Fibroblast of lung (primary cell): ENCODE measurements around the gene IFIT1B. TPM values are rescaled to one million over a fixed set of nuclear protein-coding genes. Genes with fewer than 3 reads are reported as not detected.

Experiments used
- DNase-seq, 2 donors: peaks; one replicate each; pipeline versions ENCODE4 v3.0.0 to v3.0.0-alpha.2; 2010; ENCODE audit warnings: low read depth in 2 of 2
- H2AFZ ChIP-seq: 2 replicates; pipeline ENCODE4 v1.5.1; 2012; ENCODE audit warnings: low read length, control low read depth, inconsistent platforms
- H3K27ac ChIP-seq: 2 replicates; pipeline ENCODE4 v1.5.1; 2011; ENCODE audit warnings: low read length, control low read depth; ENCODE audit not compliant: insufficient read depth
- H3K27me3 ChIP-seq: 2 replicates; pipeline ENCODE4 v1.5.1; 2011; ENCODE audit warnings: mild to moderate bottlenecking, low read length; ENCODE audit not compliant: control insufficient read depth, insufficient read depth
- H3K36me3 ChIP-seq: 2 replicates; pipeline ENCODE4 v1.5.1; 2011; ENCODE audit warnings: low read length; ENCODE audit not compliant: control insufficient read depth, insufficient read depth
- H3K4me1 ChIP-seq: 2 replicates; pipeline ENCODE4 v1.5.1; 2011; ENCODE audit warnings: low read length; ENCODE audit not compliant: control insufficient read depth, insufficient read depth; ENCODE audit errors: extremely low read depth
- H3K4me2 ChIP-seq: 2 replicates; pipeline ENCODE4 v1.5.1; 2011; ENCODE audit warnings: low read length, control low read depth; ENCODE audit not compliant: insufficient read depth; ENCODE audit errors: extremely low read depth
- H3K4me3 ChIP-seq, 4 experiments: fragments of 200-600 bp in 1 of 4; sonication (generic) in 1 of 4; replicated peaks in 1 of 4; 2 replicates each; pipeline ENCODE4 v1.5.1; 2011 to 2016; ENCODE audit warnings: low read length in 4 of 4, low read depth in 3 of 4, mild to moderate bottlenecking in 3 of 4, control low read depth in 2 of 4, inconsistent platforms in 1 of 4, mixed read lengths in 1 of 4; ENCODE audit not compliant: insufficient read depth in 1 of 4; ENCODE audit errors: control extremely low read depth in 1 of 4
- H3K79me2 ChIP-seq: 2 replicates; pipeline ENCODE4 v1.5.1; 2012; ENCODE audit warnings: mild to moderate bottlenecking, low read length, inconsistent platforms; ENCODE audit not compliant: control insufficient read depth, insufficient read depth
- H3K9ac ChIP-seq: 2 replicates; pipeline ENCODE4 v1.5.1; 2011; ENCODE audit warnings: mild to moderate bottlenecking, low read length, control low read depth; ENCODE audit not compliant: insufficient read depth
- H3K9me3 ChIP-seq: 2 replicates; pipeline ENCODE4 v1.5.1; 2012; ENCODE audit warnings: low read depth, low read length; ENCODE audit not compliant: control insufficient read depth, insufficient read depth
- H4K20me1 ChIP-seq: 2 replicates; pipeline ENCODE4 v1.5.1; 2011; ENCODE audit warnings: low read length; ENCODE audit not compliant: control insufficient read depth, insufficient read depth; ENCODE audit errors: extremely low read depth
- CTCF ChIP-seq, 2 donors: IDR thresholded peaks in 1 of 2; conservative IDR thresholded peaks in 1 of 2; 1 replicate in 1 of 2; 2 replicates in 1 of 2; pipeline ENCODE4 v1.5.1; 2011 to 2012; ENCODE audit warnings: low read length in 2 of 2, control low read depth in 1 of 2, inconsistent platforms in 1 of 2, low read depth in 1 of 2, mild to moderate bottlenecking in 1 of 2
- EZH2 ChIP-seq: IDR thresholded peaks from 2 replicates; pipeline ENCODE4 v1.5.1; 2012; ENCODE audit warnings: low read length, control low read depth, mild to moderate bottlenecking; ENCODE audit errors: missing control alignments
- polyA plus RNA-seq, 2 donors: library from polyadenylated mRNA; depleted of rRNA in 1 of 2; stranded (reverse) in 1 of 2; unstranded in 1 of 2; fragments of >200 nt; gene quantifications; 2 replicates each; pipeline ENCODE4 v1.2.1, GENCODE V29; 2011 to 2012; ENCODE audit warnings: missing spikeins in 1 of 2
- total RNA-seq: library from RNA; depleted of rRNA; stranded (reverse); fragments of >200 nt; gene quantifications from 2 replicates; pipeline ENCODE4 v1.2.1, GENCODE V29; 2014

The IFIT1B gene
- total and polyA plus RNA-seq, 2 donors (not counting 1 experiment from before 2014, with no cell fraction given) = under 0.01 TPM; not detected in 1

GRCh38 chr10:89431977-89432376 lies 54.1 kb downstream of the IFIT1B start:
- DNase-seq = peak; percentile 36 to 87
- Histone ChIP-seq H3K79me2 (no peaks in the 10 kb centered on the region), H4K20me1 (no peaks in the 10 kb centered on the region), H3K9me3 (no peaks in the 10 kb centered on the region), H3K4me3 (no peak overlapping the region), H3K4me1 (peaks cover 11% of the 10 kb centered on the region), H3K4me2 (no peak overlapping the region), H2AFZ (no peak overlapping the region), H3K27me3 (no peaks in the 10 kb centered on the region), H3K36me3 (no peaks in the 10 kb centered on the region), H3K27ac (no peak overlapping the region), H3K9ac (no peak overlapping the region)
- TF ChIP-seq EZH2 = no peak
- no peak for TF ChIP-seq CTCF (conservative IDR thresholded peaks at IDR 0.05 in 1 of 2, IDR thresholded peaks at IDR 0.05 in 1 of 2; ENCODE audit: low read depth in 1 of 2, low read length in 2 of 2)

Other genes starting within 250 kb of the IFIT1B start
- gene CH25H, start 170.7 kb upstream of the IFIT1B start, total RNA-seq = 8.2 and 17.7 TPM in 2 replicates
- gene CH25H, start 170.7 kb upstream of the IFIT1B start, polyA plus RNA-seq = 0.42 and 1.7 TPM in 2 replicates
- 47.8 and 72.3 TPM in 2 replicates for gene LIPA, start 126.3 kb upstream of the IFIT1B start, total RNA-seq
- 80.6 and 105 TPM in 2 replicates for gene LIPA, start 126.3 kb upstream of the IFIT1B start, polyA plus RNA-seq
- 11.6 and 21.6 TPM in 2 replicates for gene IFIT2, start 76.0 kb upstream of the IFIT1B start, total RNA-seq
- 5.4 and 12.1 TPM in 2 replicates for gene IFIT2, start 76.0 kb upstream of the IFIT1B start, polyA plus RNA-seq
- gene IFIT3, start 50.1 kb upstream of the IFIT1B start, total RNA-seq = 23.6 and 33.5 TPM in 2 replicates
- 30.5 and 62.9 TPM in 2 replicates for gene IFIT3, start 50.1 kb upstream of the IFIT1B start, polyA plus RNA-seq
- 21.8 and 25.8 TPM in 2 replicates for gene IFIT1, start 14.6 kb downstream of the IFIT1B start, total RNA-seq
- gene IFIT1, start 14.6 kb downstream of the IFIT1B start, polyA plus RNA-seq = 12.8 and 71.4 TPM in 2 replicates
- 27.7 and 32.7 TPM in 2 replicates for gene IFIT5, start 36.5 kb downstream of the IFIT1B start, total RNA-seq
- 18.3 and 23.5 TPM in 2 replicates for gene IFIT5, start 36.5 kb downstream of the IFIT1B start, polyA plus RNA-seq
- gene SLC16A12, start 157.5 kb downstream of the IFIT1B start, total RNA-seq = under 0.01 TPM in 2 replicates
- 0.26 and 0.46 TPM in 2 replicates for gene SLC16A12, start 157.5 kb downstream of the IFIT1B start, polyA plus RNA-seq